ENCODE data around the gene LCN10.

- TF ChIP-seq CTCF (IDR thresholded peaks at IDR 0.05; ENCODE audit: insufficient read depth, low read length) (no peak), REST (IDR thresholded peaks at IDR 0.05; ENCODE audit: insufficient replicate concordance, low read depth) (no peak)
These were observed 46.8 kb upstream of the LCN10 start for GRCh38 chr9:136789523-136789937.
